PC-3 (cell line): Measurements from ENCODE around the gene PPP1R12A. TPM values are rescaled to one million over a fixed set of nuclear protein-coding genes. Genes with fewer than 3 reads are reported as not detected.
"Not testable (repeated sequence)": the region's sequence is repeated elsewhere in the genome, so short reads cannot be mapped to it uniquely, and the experiment has no call there.

Experiments used
- ATAC-seq: fragments of 200-7000 bp; cut with Tn5 transposase; 2 replicates; pipeline ENCODE4 v1.9.1; 2020; ENCODE audit warnings: mild to moderate bottlenecking, moderate library complexity
- BruUV-seq: library from RNA; stranded (reverse); fragments of 400-500 nt; replicated peaks from 2 replicates; lab custom pipeline; 2021; lab: Mats Ljungman, UMichigan
- CTCF ChIA-PET: fragments of 300-600 bp; sonication (Branson Sonifier 250); formaldehyde crosslinking; loops from one replicate; lab custom pipeline; 2022; ENCODE audit warnings: antibody characterized with exemption; lab: Charles Lee
- POLR2A ChIA-PET: fragments of 300-600 bp; sonication (Branson Sonifier 250); formaldehyde crosslinking; loops from one replicate; lab custom pipeline; 2022; ENCODE audit warnings: antibody characterized with exemption; ENCODE audit not compliant: unreplicated experiment; lab: Charles Lee
- DNase-seq: peaks from one replicate; pipeline ENCODE4 v3.0.0-alpha.2; 2015
- H2AFZ ChIP-seq: fragments of 300-600 bp; sonication (generic); 2 replicates; pipeline ENCODE4 v1.6.0; 2016; ENCODE audit warnings: antibody characterized with exemption, low read length
- H3F3A ChIP-seq: fragments of 300-600 bp; sonication (generic); one replicate; pipeline ENCODE4 v1.6.0; 2017; ENCODE audit warnings: antibody characterized with exemption, low read length, control low read depth, mild to moderate bottlenecking; ENCODE audit not compliant: unreplicated experiment
- H3K27ac ChIP-seq: fragments of 300-600 bp; sonication (generic); 2 replicates; pipeline ENCODE4 v1.5.1; 2016; ENCODE audit warnings: mild to moderate bottlenecking, low read length
- H3K27me3 ChIP-seq: fragments of 300-600 bp; sonication (generic); 2 replicates; pipeline ENCODE4 v1.6.1; 2016; ENCODE audit warnings: low read length, mixed read lengths
- H3K36me3 ChIP-seq: fragments of 300-600 bp; sonication (generic); 2 replicates; pipeline ENCODE4 v1.6.1; 2016; ENCODE audit warnings: low read depth, mixed run types, low read length, mixed read lengths
- H3K4me1 ChIP-seq: fragments of 300-600 bp; sonication (generic); 2 replicates; pipeline ENCODE4 v1.5.1; 2016; ENCODE audit warnings: low read length; ENCODE audit not compliant: insufficient read depth
- H3K4me2 ChIP-seq: fragments of 300-600 bp; sonication (generic); 2 replicates; pipeline ENCODE4 v1.6.0; 2016; ENCODE audit warnings: low read length
- H3K4me3 ChIP-seq: fragments of 300-600 bp; sonication (generic); 2 replicates; pipeline ENCODE4 v1.5.1; 2016; ENCODE audit warnings: mild to moderate bottlenecking, low read length, mixed read lengths
- H3K79me2 ChIP-seq: fragments of 300-600 bp; sonication (generic); 2 replicates; pipeline ENCODE4 v1.6.1; 2017; ENCODE audit warnings: low read length, mixed read lengths
- H3K9ac ChIP-seq: fragments of 300-600 bp; sonication (generic); 2 replicates; pipeline ENCODE4 v1.6.0; 2016; ENCODE audit warnings: mild to moderate bottlenecking, low read length
- H3K9me2 ChIP-seq: fragments of 300-600 bp; sonication (generic); replicated peaks from 2 replicates; pipeline ENCODE4 v1.6.1; 2016; ENCODE audit warnings: mixed run types, low read length, mixed read lengths
- H3K9me3 ChIP-seq: fragments of 300-600 bp; sonication (generic); 2 replicates; pipeline ENCODE4 v1.6.1; 2016; ENCODE audit warnings: low read length, mixed read lengths
- H4K20me1 ChIP-seq: fragments of 300-600 bp; sonication (generic); 2 replicates; pipeline ENCODE4 v1.6.1; 2016; ENCODE audit warnings: low read length, mixed read lengths
- EZH2 ChIP-seq: fragments of 300-600 bp; sonication (generic); IDR thresholded peaks from one replicate; pipeline ENCODE4 v1.6.1; 2017; ENCODE audit warnings: antibody characterized with exemption, mild to moderate bottlenecking, low read length; ENCODE audit not compliant: unreplicated experiment
- EZH2phosphoT487 ChIP-seq: fragments of 300-600 bp; sonication (generic); IDR thresholded peaks from 2 replicates; pipeline ENCODE4 v1.6.1; 2018; ENCODE audit warnings: mild to moderate bottlenecking, antibody characterized with exemption, low read length, borderline replicate concordance
- intact Hi-C: fragments of 100-400 bp; cut with micrococcal nuclease; formaldehyde crosslinking; loops from 2 replicates; pipeline ENCODE4 v1.9.0; 2023
- total RNA-seq: library from RNA; depleted of rRNA; stranded (reverse); fragments of >200 nt; gene quantifications from 2 replicates; pipeline ENCODE4 v1.2.3, GENCODE V29; 2014
- TF ChIP-seq, protein P1 (sequence below): fragments of 300-600 bp; sonication (generic); conservative IDR thresholded peaks from 2 replicates; pipeline ENCODE4 v1.5.1; 2017; ENCODE audit warnings: antibody characterized with exemption, low read depth, mild to moderate bottlenecking, low read length

The PPP1R12A gene
- total RNA-seq, 1 experiment from 2014 or later = 43.2 TPM

DNA sequence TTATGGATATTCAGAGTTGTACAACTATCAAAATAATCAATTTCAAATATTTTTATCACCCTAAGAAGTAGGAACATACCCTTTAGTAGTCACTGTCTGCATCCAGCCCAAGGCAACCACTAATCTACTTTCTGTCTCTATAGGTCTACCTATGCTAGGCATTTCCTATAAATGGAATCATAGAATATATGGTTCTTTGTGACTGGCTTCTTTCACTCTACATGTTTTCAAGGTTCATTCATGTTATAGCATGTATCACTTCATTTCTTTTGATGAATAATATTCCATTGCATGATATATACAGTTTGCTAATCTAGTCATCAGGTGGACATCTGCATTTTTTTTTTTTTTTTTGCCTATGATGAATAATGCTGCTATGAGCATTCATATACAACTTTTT is 112.4 kb downstream of the PPP1R12A start:
- no TSS peak for BruUV-seq
- no peak for DNase-seq
- Histone ChIP-seq H3K9ac (no peak overlapping the region), H3F3A (no peaks in the 10 kb centered on the region), H3K27ac (no peak overlapping the region), H2AFZ (no peak overlapping the region), H3K4me1 (no peaks in the 10 kb centered on the region), H3K9me2 (no peaks in the 10 kb centered on the region), H3K36me3 (peaks cover 20% of the 10 kb centered on the region; the same call in 1 of the 2 replicates), H3K4me2 (no peak overlapping the region), H3K4me3 (no peak overlapping the region), H3K79me2 (no peaks in the 10 kb centered on the region), H3K27me3 (no peaks in the 10 kb centered on the region), H4K20me1 (0 out of 2 replicates have a peak, but pooled peaks cover 5% of the 10 kb centered on the region), H3K9me3 (no peaks in the 10 kb centered on the region)
- intact Hi-C loops = no loop called here
- ATAC-seq = no peak
- POLR2A ChIA-PET = no interaction called here
- TF ChIP-seq, protein P1, sequence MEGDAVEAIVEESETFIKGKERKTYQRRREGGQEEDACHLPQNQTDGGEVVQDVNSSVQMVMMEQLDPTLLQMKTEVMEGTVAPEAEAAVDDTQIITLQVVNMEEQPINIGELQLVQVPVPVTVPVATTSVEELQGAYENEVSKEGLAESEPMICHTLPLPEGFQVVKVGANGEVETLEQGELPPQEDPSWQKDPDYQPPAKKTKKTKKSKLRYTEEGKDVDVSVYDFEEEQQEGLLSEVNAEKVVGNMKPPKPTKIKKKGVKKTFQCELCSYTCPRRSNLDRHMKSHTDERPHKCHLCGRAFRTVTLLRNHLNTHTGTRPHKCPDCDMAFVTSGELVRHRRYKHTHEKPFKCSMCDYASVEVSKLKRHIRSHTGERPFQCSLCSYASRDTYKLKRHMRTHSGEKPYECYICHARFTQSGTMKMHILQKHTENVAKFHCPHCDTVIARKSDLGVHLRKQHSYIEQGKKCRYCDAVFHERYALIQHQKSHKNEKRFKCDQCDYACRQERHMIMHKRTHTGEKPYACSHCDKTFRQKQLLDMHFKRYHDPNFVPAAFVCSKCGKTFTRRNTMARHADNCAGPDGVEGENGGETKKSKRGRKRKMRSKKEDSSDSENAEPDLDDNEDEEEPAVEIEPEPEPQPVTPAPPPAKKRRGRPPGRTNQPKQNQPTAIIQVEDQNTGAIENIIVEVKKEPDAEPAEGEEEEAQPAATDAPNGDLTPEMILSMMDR = no peak
- TF ChIP-seq EZH2phosphoT487 (no peak), EZH2 (no peak)
- CTCF ChIA-PET = no interaction called here

DNA sequence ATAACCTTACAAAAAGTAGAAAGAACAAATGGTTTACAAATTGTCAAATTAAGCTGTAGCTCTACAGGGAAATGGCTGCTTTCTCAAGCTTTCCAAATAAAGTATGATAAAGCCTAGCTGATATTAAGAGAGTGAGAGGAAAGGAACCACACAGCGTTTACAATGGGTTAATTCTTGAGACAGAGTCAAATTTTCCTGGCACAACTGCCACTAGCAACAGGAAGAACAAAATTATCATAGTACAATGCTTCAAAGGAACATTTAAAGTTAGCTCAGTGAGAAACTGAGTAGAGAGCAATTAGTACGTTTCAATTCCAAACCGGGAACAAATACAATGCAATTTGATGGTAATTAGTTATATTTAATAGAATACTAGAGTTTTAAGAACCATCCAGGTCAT is 116.0 kb downstream of the PPP1R12A start:
- intact Hi-C loops = no loop called here
- DNase-seq (no peak), ATAC-seq (no peak)
- peaks cover 27% of the 10 kb centered on the region for H3K36me3 ChIP-seq
- H3K4me1 ChIP-seq = no peaks in the 10 kb centered on the region
- no peaks in the 10 kb centered on the region for H4K20me1 ChIP-seq
- no peaks in the 10 kb centered on the region for H3K79me2 ChIP-seq
- no peaks in the 10 kb centered on the region for H3K9me3 ChIP-seq
- H3K9ac ChIP-seq = no peak overlapping the region
- BruUV-seq = no TSS peak
- no peak overlapping the region for H3K4me3 ChIP-seq
- H3K4me2 ChIP-seq = no peak overlapping the region
- ChIA-PET POLR2A (no interaction called here), CTCF (no interaction called here)
- no peaks in the 10 kb centered on the region for H3K27me3 ChIP-seq
- no peak for TF ChIP-seq EZH2phosphoT487
- TF ChIP-seq, protein P1 = no peak
- H3K9me2 ChIP-seq = no peaks in the 10 kb centered on the region
- H2AFZ ChIP-seq = no peak overlapping the region
- no peak overlapping the region for H3K27ac ChIP-seq
- no peaks in the 10 kb centered on the region for H3F3A ChIP-seq

DNA sequence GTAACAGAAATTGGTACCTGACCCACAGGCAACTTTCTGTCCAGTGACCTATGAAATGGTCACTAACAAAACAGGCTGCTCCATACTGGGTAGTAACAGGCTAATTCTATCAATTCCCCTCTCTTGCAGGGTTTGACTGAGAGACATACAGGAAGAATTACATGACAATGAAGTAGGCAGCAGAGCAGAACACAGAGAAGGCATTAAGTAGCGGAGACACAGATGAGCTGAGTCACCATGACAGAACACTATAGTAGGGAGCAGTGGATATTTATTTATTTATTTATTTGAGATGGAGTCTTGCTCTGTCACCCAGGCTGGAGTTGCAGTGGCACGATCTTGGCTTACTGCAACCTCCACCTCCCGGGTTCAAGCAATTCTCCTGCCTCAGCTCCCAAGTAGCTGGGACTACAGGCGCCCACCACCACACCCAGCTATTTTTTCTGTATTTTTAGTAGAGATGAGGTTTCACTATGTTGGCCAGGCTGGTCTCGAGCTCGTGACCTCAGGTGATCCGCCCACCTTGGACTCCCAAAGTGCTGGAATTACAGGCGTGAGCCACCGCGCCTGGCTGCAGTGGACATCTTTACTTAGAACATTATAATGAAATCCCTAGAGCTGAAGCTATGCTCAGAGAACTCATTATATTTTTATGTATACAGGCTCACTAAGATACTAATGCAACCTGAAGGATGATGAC is 150.4 kb downstream of the PPP1R12A start:
- H3K9me2 ChIP-seq, H3K27me3 ChIP-seq, H3K9me3 ChIP-seq, ATAC-seq, POLR2A ChIA-PET, H3K79me2 ChIP-seq, intact Hi-C loops, H3K4me3 ChIP-seq, H3K4me1 ChIP-seq, CTCF ChIA-PET, DNase-seq, H4K20me1 ChIP-seq, H3F3A ChIP-seq, BruUV-seq, H3K27ac ChIP-seq, H3K4me2 ChIP-seq, H2AFZ ChIP-seq, H3K9ac ChIP-seq: not testable (repeated sequence)
- peaks cover 22% of the 10 kb centered on the region for H3K36me3 ChIP-seq
